SK-N-SH treated with all-trans-retinoic acid at 6 μM for 48 hours (cell line): Measurements from ENCODE around the gene ARHGAP44.

Source experiments
- ATAC-seq: fragments of 200-7000 bp; cut with Tn5 transposase; 3 replicates; pipeline ENCODE4 v1.9.1; 2020; ENCODE audit warnings: mild to moderate bottlenecking, moderate library complexity
- ARNTL ChIP-seq: fragments of 450-650 bp; formaldehyde crosslinking; IDR thresholded peaks from 2 replicates; pipeline ENCODE4 v1.5.0; 2020; ENCODE audit warnings: low read depth, mild to moderate bottlenecking, moderate library complexity, borderline replicate concordance
- BACH2 ChIP-seq: fragments of 250-450 bp; sonication (Bioruptor Pico); IDR thresholded peaks from 2 replicates; pipeline ENCODE4 v1.9.0; 2021; ENCODE audit warnings: mild to moderate bottlenecking, borderline replicate concordance
- CSDC2 ChIP-seq: fragments of 250-450 bp; sonication (Bioruptor Pico); IDR thresholded peaks from 2 replicates; pipeline ENCODE4 v1.5.0; 2020; ENCODE audit warnings: mild to moderate bottlenecking, moderate library complexity
- ESRRG ChIP-seq: fragments of 250-450 bp; sonication (Bioruptor Pico); IDR thresholded peaks from 2 replicates; pipeline ENCODE4 v1.6.1; 2021; ENCODE audit warnings: mild to moderate bottlenecking
- GLIS3 ChIP-seq: fragments of 250-450 bp; sonication (Bioruptor Pico); IDR thresholded peaks from 2 replicates; pipeline ENCODE4 v1.5.0; 2020; ENCODE audit warnings: mild to moderate bottlenecking, moderate library complexity
- OSR1 ChIP-seq: fragments of 250-450 bp; sonication (Bioruptor Pico); IDR thresholded peaks from 2 replicates; pipeline ENCODE4 v1.8.0; 2022; ENCODE audit warnings: moderate library complexity, mild to moderate bottlenecking, inconsistent platforms
- PPARA ChIP-seq: fragments of 250-450 bp; sonication (Bioruptor Pico); IDR thresholded peaks from 2 replicates; pipeline ENCODE4 v1.5.0; 2020; ENCODE audit warnings: mild to moderate bottlenecking, borderline replicate concordance
- RARB ChIP-seq: fragments of 250-450 bp; sonication (Bioruptor Pico); IDR thresholded peaks from 2 replicates; pipeline ENCODE4 v1.8.0; 2021; ENCODE audit warnings: mild to moderate bottlenecking, moderate library complexity
- SNAI2 ChIP-seq: fragments of 250-450 bp; sonication (Bioruptor Pico); IDR thresholded peaks from 2 replicates; pipeline ENCODE4 v1.5.0; 2020; ENCODE audit warnings: mild to moderate bottlenecking, moderate library complexity
- TOX ChIP-seq: fragments of 250-450 bp; sonication (Bioruptor Pico); IDR thresholded peaks from 2 replicates; pipeline ENCODE4 v1.8.0; 2021; ENCODE audit warnings: mild to moderate bottlenecking, moderate library complexity, borderline replicate concordance
- ZC3H10 ChIP-seq: fragments of 250-450 bp; sonication (Bioruptor Pico); IDR thresholded peaks from 2 replicates; pipeline ENCODE4 v1.5.1; 2021; ENCODE audit warnings: mild to moderate bottlenecking, moderate library complexity
- ZFP3 ChIP-seq: fragments of 250-450 bp; sonication (Bioruptor Pico); IDR thresholded peaks from 2 replicates; pipeline ENCODE4 v1.5.0; 2020; ENCODE audit warnings: mild to moderate bottlenecking, moderate library complexity
- ZFP30 ChIP-seq: fragments of 450-650 bp; formaldehyde crosslinking; IDR thresholded peaks from 2 replicates; pipeline ENCODE4 v1.5.0; 2022; ENCODE audit warnings: mild to moderate bottlenecking, moderate library complexity
- ZNF565 ChIP-seq: fragments of 450-650 bp; formaldehyde crosslinking; conservative IDR thresholded peaks from 2 replicates; pipeline ENCODE4 v1.5.0; 2020; ENCODE audit warnings: low read depth, mild to moderate bottlenecking, moderate library complexity
- ZNF70 ChIP-seq: fragments of 450-650 bp; formaldehyde crosslinking; IDR thresholded peaks from 2 replicates; pipeline ENCODE4 v1.5.0; 2020; ENCODE audit warnings: mild to moderate bottlenecking, moderate library complexity
- ZNF8 ChIP-seq: fragments of 450-650 bp; formaldehyde crosslinking; IDR thresholded peaks from 2 replicates; pipeline ENCODE4 v1.5.0; 2020; ENCODE audit warnings: mild to moderate bottlenecking, moderate library complexity
- TF ChIP-seq, protein P1 (sequence below): fragments of 250-450 bp; sonication (Bioruptor Pico); IDR thresholded peaks from 2 replicates; pipeline ENCODE4 v1.8.0; 2021; ENCODE audit warnings: low read depth, mild to moderate bottlenecking, moderate library complexity, borderline replicate concordance
- TF ChIP-seq, protein P2 (sequence below): fragments of 250-450 bp; sonication (Bioruptor Pico); IDR thresholded peaks from 2 replicates; pipeline ENCODE4 v1.8.0; 2020; ENCODE audit warnings: mild to moderate bottlenecking, moderate library complexity, borderline replicate concordance
- TF ChIP-seq, protein P3 (sequence below): fragments of 250-450 bp; sonication (Bioruptor Pico); IDR thresholded peaks from 2 replicates; pipeline ENCODE4 v1.5.1; 2020; ENCODE audit warnings: low read depth, mild to moderate bottlenecking, moderate library complexity
- TF ChIP-seq, protein P4 (sequence below): fragments of 250-450 bp; sonication (Bioruptor Pico); IDR thresholded peaks from 2 replicates; pipeline ENCODE4 v1.5.1; 2021; ENCODE audit warnings: mild to moderate bottlenecking, moderate library complexity
- TF ChIP-seq, protein P5 (sequence below): fragments of 250-450 bp; sonication (Bioruptor Pico); IDR thresholded peaks from 2 replicates; pipeline ENCODE4 v1.5.0; 2020; ENCODE audit warnings: mild to moderate bottlenecking, moderate library complexity

ARHGAP44 gene

DNA sequence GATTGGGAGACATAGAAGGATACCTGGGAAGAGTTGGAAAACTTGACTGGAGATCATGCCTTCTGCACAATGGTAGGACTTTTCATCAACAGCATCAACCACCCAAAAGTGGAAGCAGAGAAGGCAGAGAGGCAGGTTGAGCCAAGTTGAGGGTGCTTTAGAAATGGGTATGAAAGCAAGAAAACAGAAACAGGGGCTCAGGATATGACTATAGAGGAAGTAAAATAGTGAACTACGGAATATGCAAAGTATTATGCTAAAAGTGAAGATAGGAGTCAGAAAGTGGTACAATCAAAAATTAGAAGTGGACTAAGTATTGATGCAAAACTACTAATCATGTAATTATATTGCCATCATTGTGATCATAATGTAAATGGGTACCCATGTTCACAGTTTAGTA is 16.1 kb upstream of the ARHGAP44 start:
- ATAC-seq, result no peak
- TF ChIP-seq CSDC2 (CRISPR knock-in tag) (no peak), ZFP3 (CRISPR knock-in tag) (no peak), BACH2 (CRISPR knock-in tag) (no peak), TOX (no peak), ZFP30 (CRISPR knock-in tag) (no peak), ZNF8 (no peak), ESRRG (CRISPR knock-in tag) (no peak), PPARA (CRISPR knock-in tag) (no peak), ZNF565 (CRISPR knock-in tag) (no peak), ZNF70 (no peak)
- TF ChIP-seq, protein P1, sequence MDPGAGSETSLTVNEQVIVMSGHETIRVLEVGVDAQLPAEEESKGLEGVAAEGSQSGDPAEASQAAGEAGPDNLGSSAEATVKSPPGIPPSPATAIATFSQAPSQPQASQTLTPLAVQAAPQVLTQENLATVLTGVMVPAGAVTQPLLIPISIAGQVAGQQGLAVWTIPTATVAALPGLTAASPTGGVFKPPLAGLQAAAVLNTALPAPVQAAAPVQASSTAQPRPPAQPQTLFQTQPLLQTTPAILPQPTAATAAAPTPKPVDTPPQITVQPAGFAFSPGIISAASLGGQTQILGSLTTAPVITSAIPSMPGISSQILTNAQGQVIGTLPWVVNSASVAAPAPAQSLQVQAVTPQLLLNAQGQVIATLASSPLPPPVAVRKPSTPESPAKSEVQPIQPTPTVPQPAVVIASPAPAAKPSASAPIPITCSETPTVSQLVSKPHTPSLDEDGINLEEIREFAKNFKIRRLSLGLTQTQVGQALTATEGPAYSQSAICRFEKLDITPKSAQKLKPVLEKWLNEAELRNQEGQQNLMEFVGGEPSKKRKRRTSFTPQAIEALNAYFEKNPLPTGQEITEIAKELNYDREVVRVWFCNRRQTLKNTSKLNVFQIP (CRISPR knock-in tag), result no peak
- TF ChIP-seq, protein P2, sequence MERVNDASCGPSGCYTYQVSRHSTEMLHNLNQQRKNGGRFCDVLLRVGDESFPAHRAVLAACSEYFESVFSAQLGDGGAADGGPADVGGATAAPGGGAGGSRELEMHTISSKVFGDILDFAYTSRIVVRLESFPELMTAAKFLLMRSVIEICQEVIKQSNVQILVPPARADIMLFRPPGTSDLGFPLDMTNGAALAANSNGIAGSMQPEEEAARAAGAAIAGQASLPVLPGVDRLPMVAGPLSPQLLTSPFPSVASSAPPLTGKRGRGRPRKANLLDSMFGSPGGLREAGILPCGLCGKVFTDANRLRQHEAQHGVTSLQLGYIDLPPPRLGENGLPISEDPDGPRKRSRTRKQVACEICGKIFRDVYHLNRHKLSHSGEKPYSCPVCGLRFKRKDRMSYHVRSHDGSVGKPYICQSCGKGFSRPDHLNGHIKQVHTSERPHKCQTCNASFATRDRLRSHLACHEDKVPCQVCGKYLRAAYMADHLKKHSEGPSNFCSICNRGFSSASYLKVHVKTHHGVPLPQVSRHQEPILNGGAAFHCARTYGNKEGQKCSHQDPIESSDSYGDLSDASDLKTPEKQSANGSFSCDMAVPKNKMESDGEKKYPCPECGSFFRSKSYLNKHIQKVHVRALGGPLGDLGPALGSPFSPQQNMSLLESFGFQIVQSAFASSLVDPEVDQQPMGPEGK, result no peak

DNA sequence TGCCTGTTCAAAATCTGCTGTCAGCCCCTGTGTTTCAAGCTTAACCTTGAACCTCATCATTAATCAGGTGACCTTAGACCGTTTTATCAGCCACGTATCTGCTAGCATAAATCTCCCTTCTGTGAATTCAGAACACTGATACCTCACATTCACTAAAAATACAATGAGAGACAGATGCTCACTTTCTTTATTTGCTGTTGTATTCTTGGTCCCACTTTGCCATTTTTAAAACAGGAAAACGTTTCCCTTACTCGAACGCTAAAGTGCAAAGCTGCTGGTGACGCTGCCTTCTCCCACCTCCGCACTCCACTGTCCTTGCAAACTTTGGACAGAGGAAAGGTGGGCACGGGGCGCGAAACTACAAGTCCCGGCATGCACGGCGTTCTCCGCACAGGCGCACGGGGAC is 220 bp upstream of the ARHGAP44 start:
- no peak for ATAC-seq

DNA sequence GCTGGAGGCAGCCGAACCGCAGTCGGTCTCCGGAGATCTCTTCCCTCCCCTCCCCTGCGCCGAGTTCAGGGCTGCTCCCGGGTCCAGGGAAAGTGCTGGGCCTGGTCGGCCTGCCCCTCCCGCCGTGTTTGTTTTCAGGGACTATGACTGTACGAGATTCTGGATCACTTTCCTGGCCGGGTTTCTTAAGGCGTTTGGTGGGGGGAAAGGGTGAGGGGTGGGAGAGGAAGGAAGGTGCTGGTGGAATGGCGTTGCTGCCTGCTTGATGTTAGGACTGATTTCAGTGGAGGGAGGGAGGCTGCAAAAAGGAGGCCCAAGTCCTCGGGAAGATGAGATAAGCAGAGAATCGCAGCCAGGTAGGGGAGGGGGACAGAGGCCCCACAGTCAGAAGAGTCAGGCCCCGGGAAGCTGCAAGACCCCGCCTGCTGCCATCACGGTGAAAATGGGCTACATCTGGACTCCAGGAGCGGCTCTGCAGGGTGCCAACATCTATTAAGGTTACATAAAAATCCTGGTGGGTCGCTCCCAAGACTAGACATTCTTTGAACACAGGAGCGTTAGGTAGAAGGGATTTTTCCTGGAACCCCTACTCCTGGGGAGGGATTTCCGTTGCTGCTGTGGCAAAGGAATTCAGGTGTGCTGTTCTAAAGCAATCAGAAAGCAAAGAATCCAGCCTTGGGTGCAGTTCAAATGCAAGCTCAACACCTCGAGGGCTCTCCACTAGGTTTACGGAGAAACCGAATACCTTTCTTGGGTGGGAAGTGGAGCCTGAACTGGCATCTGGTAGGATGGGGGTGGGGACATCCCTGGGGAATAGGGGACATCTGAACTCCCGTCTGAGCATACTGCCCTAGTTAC is 1.2 kb downstream of the ARHGAP44 start:
- ATAC-seq, result no peak
- TF ChIP-seq TOX (no peak), GLIS3 (CRISPR knock-in tag) (no peak), BACH2 (CRISPR knock-in tag) (no peak), ZC3H10 (CRISPR knock-in tag) (no peak), SNAI2 (CRISPR knock-in tag) (no peak), CSDC2 (CRISPR knock-in tag) (no peak), ZFP30 (CRISPR knock-in tag) (no peak), PPARA (CRISPR knock-in tag) (no peak), ZNF8 (no peak), ZFP3 (CRISPR knock-in tag) (no peak), ZNF565 (CRISPR knock-in tag) (no peak), RARB (no peak)
- TF ChIP-seq, protein P3, sequence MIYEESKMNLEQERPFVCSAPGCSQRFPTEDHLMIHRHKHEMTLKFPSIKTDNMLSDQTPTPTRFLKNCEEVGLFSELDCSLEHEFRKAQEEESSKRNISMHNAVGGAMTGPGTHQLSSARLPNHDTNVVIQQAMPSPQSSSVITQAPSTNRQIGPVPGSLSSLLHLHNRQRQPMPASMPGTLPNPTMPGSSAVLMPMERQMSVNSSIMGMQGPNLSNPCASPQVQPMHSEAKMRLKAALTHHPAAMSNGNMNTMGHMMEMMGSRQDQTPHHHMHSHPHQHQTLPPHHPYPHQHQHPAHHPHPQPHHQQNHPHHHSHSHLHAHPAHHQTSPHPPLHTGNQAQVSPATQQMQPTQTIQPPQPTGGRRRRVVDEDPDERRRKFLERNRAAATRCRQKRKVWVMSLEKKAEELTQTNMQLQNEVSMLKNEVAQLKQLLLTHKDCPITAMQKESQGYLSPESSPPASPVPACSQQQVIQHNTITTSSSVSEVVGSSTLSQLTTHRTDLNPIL (CRISPR knock-in tag), result no peak
- TF ChIP-seq, protein P2, result no peak
- TF ChIP-seq, protein P4, sequence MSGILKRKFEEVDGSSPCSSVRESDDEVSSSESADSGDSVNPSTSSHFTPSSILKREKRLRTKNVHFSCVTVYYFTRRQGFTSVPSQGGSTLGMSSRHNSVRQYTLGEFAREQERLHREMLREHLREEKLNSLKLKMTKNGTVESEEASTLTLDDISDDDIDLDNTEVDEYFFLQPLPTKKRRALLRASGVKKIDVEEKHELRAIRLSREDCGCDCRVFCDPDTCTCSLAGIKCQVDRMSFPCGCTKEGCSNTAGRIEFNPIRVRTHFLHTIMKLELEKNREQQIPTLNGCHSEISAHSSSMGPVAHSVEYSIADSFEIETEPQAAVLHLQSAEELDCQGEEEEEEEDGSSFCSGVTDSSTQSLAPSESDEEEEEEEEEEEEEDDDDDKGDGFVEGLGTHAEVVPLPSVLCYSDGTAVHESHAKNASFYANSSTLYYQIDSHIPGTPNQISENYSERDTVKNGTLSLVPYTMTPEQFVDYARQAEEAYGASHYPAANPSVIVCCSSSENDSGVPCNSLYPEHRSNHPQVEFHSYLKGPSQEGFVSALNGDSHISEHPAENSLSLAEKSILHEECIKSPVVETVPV (CRISPR knock-in tag), result no peak

More for the DNA sequence above, 220 bp upstream of the ARHGAP44 start:
- TF ChIP-seq ZC3H10 (CRISPR knock-in tag) (no peak), TOX (no peak), OSR1 (CRISPR knock-in tag) (no peak), ZNF70 (no peak), CSDC2 (CRISPR knock-in tag) (no peak), ZNF565 (CRISPR knock-in tag) (no peak), ARNTL (no peak), GLIS3 (CRISPR knock-in tag) (no peak)
- TF ChIP-seq, protein P2, result no peak
- TF ChIP-seq, protein P5, sequence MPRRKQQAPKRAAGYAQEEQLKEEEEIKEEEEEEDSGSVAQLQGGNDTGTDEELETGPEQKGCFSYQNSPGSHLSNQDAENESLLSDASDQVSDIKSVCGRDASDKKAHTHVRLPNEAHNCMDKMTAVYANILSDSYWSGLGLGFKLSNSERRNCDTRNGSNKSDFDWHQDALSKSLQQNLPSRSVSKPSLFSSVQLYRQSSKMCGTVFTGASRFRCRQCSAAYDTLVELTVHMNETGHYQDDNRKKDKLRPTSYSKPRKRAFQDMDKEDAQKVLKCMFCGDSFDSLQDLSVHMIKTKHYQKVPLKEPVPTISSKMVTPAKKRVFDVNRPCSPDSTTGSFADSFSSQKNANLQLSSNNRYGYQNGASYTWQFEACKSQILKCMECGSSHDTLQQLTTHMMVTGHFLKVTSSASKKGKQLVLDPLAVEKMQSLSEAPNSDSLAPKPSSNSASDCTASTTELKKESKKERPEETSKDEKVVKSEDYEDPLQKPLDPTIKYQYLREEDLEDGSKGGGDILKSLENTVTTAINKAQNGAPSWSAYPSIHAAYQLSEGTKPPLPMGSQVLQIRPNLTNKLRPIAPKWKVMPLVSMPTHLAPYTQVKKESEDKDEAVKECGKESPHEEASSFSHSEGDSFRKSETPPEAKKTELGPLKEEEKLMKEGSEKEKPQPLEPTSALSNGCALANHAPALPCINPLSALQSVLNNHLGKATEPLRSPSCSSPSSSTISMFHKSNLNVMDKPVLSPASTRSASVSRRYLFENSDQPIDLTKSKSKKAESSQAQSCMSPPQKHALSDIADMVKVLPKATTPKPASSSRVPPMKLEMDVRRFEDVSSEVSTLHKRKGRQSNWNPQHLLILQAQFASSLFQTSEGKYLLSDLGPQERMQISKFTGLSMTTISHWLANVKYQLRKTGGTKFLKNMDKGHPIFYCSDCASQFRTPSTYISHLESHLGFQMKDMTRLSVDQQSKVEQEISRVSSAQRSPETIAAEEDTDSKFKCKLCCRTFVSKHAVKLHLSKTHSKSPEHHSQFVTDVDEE (CRISPR knock-in tag), result no peak
